ENCODE results near the gene DCLK1. TPM values are rescaled to one million over a fixed set of nuclear protein-coding genes. Genes with fewer than 3 reads are reported as not detected.

DCLK1 gene
- total RNA-seq, 1 donor from 2014 or later, result 9.1 TPM

GRCh38 chr13:35925669-35926068, 205.5 kb downstream of the DCLK1 start:
- Mint-ChIP-seq H3K27me3 (ENCODE audit: unreplicated experiment) (no peaks in the 10 kb centered on the region), H3K4me1 (ENCODE audit: unreplicated experiment) (peaks cover 52% of the 10 kb centered on the region), H3K9me3 (ENCODE audit: unreplicated experiment) (no peaks in the 10 kb centered on the region), H3K36me3 (ENCODE audit: unreplicated experiment) (no peaks in the 10 kb centered on the region), H3K27ac (ENCODE audit: unreplicated experiment) (no peak overlapping the region), H3K4me3 (ENCODE audit: unreplicated experiment) (no peak overlapping the region)
- DNase-seq (ENCODE audit: extremely low spot score, unreplicated experiment), result no peak
- TF ChIP-seq CTCF (IDR thresholded peaks at IDR 0.05), result no peak

GRCh38 chr13:35923347-35923746, 207.8 kb downstream of the DCLK1 start:
- H3K4me1 Mint-ChIP-seq (ENCODE audit: unreplicated experiment), result peaks cover 53% of the 10 kb centered on the region
- H3K4me3 Mint-ChIP-seq (ENCODE audit: unreplicated experiment), result no peak overlapping the region
- TF ChIP-seq CTCF (IDR thresholded peaks at IDR 0.05), result no peak
- DNase-seq (ENCODE audit: extremely low spot score, unreplicated experiment), result peak; percentile 66
- peak overlapping the region; percentile 72 for H3K27ac Mint-ChIP-seq (ENCODE audit: unreplicated experiment)
- no peaks in the 10 kb centered on the region for H3K36me3 Mint-ChIP-seq (ENCODE audit: unreplicated experiment)
- no peaks in the 10 kb centered on the region for H3K27me3 Mint-ChIP-seq (ENCODE audit: unreplicated experiment)
- H3K9me3 Mint-ChIP-seq (ENCODE audit: unreplicated experiment), result no peaks in the 10 kb centered on the region

- H3K36me3 Mint-ChIP-seq (ENCODE audit: unreplicated experiment), result no peaks in the 10 kb centered on the region
- H3K4me3 Mint-ChIP-seq (ENCODE audit: unreplicated experiment), result no peak overlapping the region
- H3K9me3 Mint-ChIP-seq (ENCODE audit: unreplicated experiment), result no peaks in the 10 kb centered on the region
- no peak for TF ChIP-seq CTCF (IDR thresholded peaks at IDR 0.05)
- H3K27ac Mint-ChIP-seq (ENCODE audit: unreplicated experiment), result no peak overlapping the region
- H3K4me1 Mint-ChIP-seq (ENCODE audit: unreplicated experiment), result peaks cover 58% of the 10 kb centered on the region
- peak; percentile 46 for DNase-seq (ENCODE audit: extremely low spot score, unreplicated experiment)
- no peaks in the 10 kb centered on the region for H3K27me3 Mint-ChIP-seq (ENCODE audit: unreplicated experiment)
Observed at GRCh38 chr13:35920816-35921215, 210.4 kb downstream of the DCLK1 start.

GRCh38 chr13:35917942-35918645, 213.1 kb downstream of the DCLK1 start:
- TF ChIP-seq CTCF (IDR thresholded peaks at IDR 0.05), result no peak
- H3K9me3 Mint-ChIP-seq (ENCODE audit: unreplicated experiment), result no peaks in the 10 kb centered on the region

GRCh38 chr13:35917252-35917941, 213.8 kb downstream of the DCLK1 start:
- TF ChIP-seq CTCF (IDR thresholded peaks at IDR 0.05), result no peak
- Mint-ChIP-seq H3K9me3 (ENCODE audit: unreplicated experiment) (no peaks in the 10 kb centered on the region), H3K4me1 (ENCODE audit: unreplicated experiment) (peaks cover 44% of the 10 kb centered on the region), H3K27me3 (ENCODE audit: unreplicated experiment) (no peaks in the 10 kb centered on the region), H3K27ac (ENCODE audit: unreplicated experiment) (peak overlapping the region; percentile 92), H3K36me3 (ENCODE audit: unreplicated experiment) (no peaks in the 10 kb centered on the region), H3K4me3 (ENCODE audit: unreplicated experiment) (peak overlapping the region; percentile 21)
- no peak for DNase-seq (ENCODE audit: extremely low spot score, unreplicated experiment)

More at GRCh38 chr13:35917942-35918645, 213.1 kb downstream of the DCLK1 start:
- Mint-ChIP-seq H3K4me3 (ENCODE audit: unreplicated experiment) (no peak overlapping the region), H3K4me1 (ENCODE audit: unreplicated experiment) (peaks cover 50% of the 10 kb centered on the region), H3K27me3 (ENCODE audit: unreplicated experiment) (no peaks in the 10 kb centered on the region), H3K36me3 (ENCODE audit: unreplicated experiment) (no peaks in the 10 kb centered on the region), H3K27ac (ENCODE audit: unreplicated experiment) (peak overlapping the region; percentile 92)
- DNase-seq (ENCODE audit: extremely low spot score, unreplicated experiment), result no peak
